H1 (cell line): ENCODE data around the gene NFIA. TPM values are rescaled to one million over a fixed set of nuclear protein-coding genes. Genes with fewer than 3 reads are reported as not detected.

Experiments used
- CTCF ChIA-PET: fragments of 300-600 bp; sonication (Branson Sonifier 250); formaldehyde crosslinking; loops from one replicate; lab custom pipeline; 2021; ENCODE audit not compliant: partially characterized antibody; lab: Charles Lee
- POLR2A ChIA-PET: fragments of 300-600 bp; sonication (Branson Sonifier 250); formaldehyde crosslinking; loops from one replicate; lab custom pipeline; 2021; ENCODE audit warnings: inconsistent platforms; ENCODE audit not compliant: partially characterized antibody; lab: Charles Lee
- DNase-seq, 2 experiments: peaks; one replicate each; pipeline versions ENCODE4 v3.0.0 to v3.0.0-alpha.2; 2010 to 2022; ENCODE audit warnings: low spot score in 2 of 2, low read depth in 1 of 2, mixed read lengths in 1 of 2
- FAIRE-seq: peaks from 2 replicates; lab custom pipeline; 2011; peaks lifted over from hg19 to GRCh38; lab: Jason Lieb, UNC
- H2AFZ ChIP-seq: 2 replicates; pipeline ENCODE4 v1.8.1; 2012; ENCODE audit warnings: low read length, inconsistent platforms
- H2AK5ac ChIP-seq: 2 replicates; pipeline ENCODE4 v1.6.1; 2013; ENCODE audit warnings: low read depth, low read length
- H2BK120ac ChIP-seq: replicated peaks from 2 replicates; pipeline ENCODE3; 2013; ENCODE audit warnings: low read depth, low read length, inconsistent platforms
- H2BK12ac ChIP-seq: 2 replicates; pipeline ENCODE4 v1.6.1; 2013; ENCODE audit warnings: low read depth, low read length
- H2BK15ac ChIP-seq: 2 replicates; pipeline ENCODE4 v1.6.1; 2013; ENCODE audit warnings: low read length
- H2BK20ac ChIP-seq: 2 replicates; pipeline ENCODE4 v1.6.1; 2013; ENCODE audit warnings: low read length
- H2BK5ac ChIP-seq: 2 replicates; pipeline ENCODE4 v1.6.1; 2013; ENCODE audit warnings: low read depth, low read length
- H3K14ac ChIP-seq: 2 replicates; pipeline ENCODE4 v1.6.1; 2013; ENCODE audit warnings: inconsistent platforms; ENCODE audit not compliant: insufficient read length
- H3K18ac ChIP-seq: 2 replicates; pipeline ENCODE4 v1.6.1; 2013; ENCODE audit warnings: low read length; ENCODE audit errors: extremely low read depth
- H3K23ac ChIP-seq: 2 replicates; pipeline ENCODE4 v1.6.1; 2013; ENCODE audit warnings: inconsistent platforms; ENCODE audit not compliant: insufficient read length
- H3K23me2 ChIP-seq: 2 replicates; pipeline ENCODE4 v1.6.1; 2013; ENCODE audit warnings: low read depth, low read length
- H3K27ac ChIP-seq: 2 replicates; pipeline ENCODE4 v1.6.1; 2011; ENCODE audit warnings: low read depth, low read length, inconsistent platforms
- H3K27me3 ChIP-seq, 4 experiments: replicated peaks in 1 of 4; 1 replicate in 1 of 4; 2 replicates in 3 of 4; pipeline versions ENCODE4 v1.6.1 to v1.8.1; 2011 to 2013; ENCODE audit warnings: low read length in 3 of 4, mild to moderate bottlenecking in 3 of 4, inconsistent platforms in 2 of 4, mixed read lengths in 2 of 4, moderate library complexity in 1 of 4; ENCODE audit not compliant: control insufficient read depth in 3 of 4, insufficient read depth in 3 of 4; ENCODE audit errors: extremely low read depth in 1 of 4
- H3K36me3 ChIP-seq, 4 experiments: 2 replicates each; pipeline versions ENCODE4 v1.6.1 to v1.8.1; 2011 to 2013; ENCODE audit warnings: mild to moderate bottlenecking in 4 of 4, low read length in 3 of 4, moderate library complexity in 2 of 4, control low read depth in 1 of 4, inconsistent platforms in 1 of 4; ENCODE audit not compliant: insufficient read depth in 4 of 4, control insufficient read depth in 2 of 4
- H3K4ac ChIP-seq: replicated peaks from 2 replicates; pipeline ENCODE3; 2013; ENCODE audit warnings: low read length, low read depth, mixed read lengths, inconsistent platforms; ENCODE audit not compliant: insufficient read length
- H3K4me1 ChIP-seq, 4 experiments: replicated peaks in 1 of 4; 1 replicate in 1 of 4; 2 replicates in 3 of 4; pipeline versions ENCODE4 v1.6.1 to v1.8.1; 2011 to 2013; ENCODE audit warnings: low read length in 3 of 4, inconsistent platforms in 2 of 4, mixed read lengths in 1 of 4; ENCODE audit not compliant: insufficient read depth in 4 of 4, control insufficient read depth in 3 of 4
- H3K4me2 ChIP-seq, 2 experiments: 2 replicates each; pipeline versions ENCODE4 v1.6.1 to v1.8.1; 2011 to 2013; ENCODE audit warnings: low read depth in 2 of 2, low read length in 2 of 2, control low read depth in 1 of 2, inconsistent platforms in 1 of 2, mild to moderate bottlenecking in 1 of 2; ENCODE audit not compliant: insufficient read depth in 1 of 2
- H3K4me3 ChIP-seq, 4 experiments: fragments of 200-600, 300-600 bp in 1 of 4; sonication (generic), shearing (Covaris generic), sonication (Bioruptor Twin) in 1 of 4; 2 replicates each; pipeline versions ENCODE4 v1.5.1 to v1.8.1; 2011 to 2016; ENCODE audit warnings: low read length in 4 of 4, low read depth in 3 of 4, control low read depth in 2 of 4, inconsistent platforms in 2 of 4, mild to moderate bottlenecking in 2 of 4, mixed read lengths in 1 of 4, moderate library complexity in 1 of 4; ENCODE audit not compliant: insufficient read depth in 2 of 4; ENCODE audit errors: extremely low read depth in 1 of 4
- H3K56ac ChIP-seq: replicated peaks from 2 replicates; pipeline ENCODE3; 2013; ENCODE audit warnings: low read depth, mild to moderate bottlenecking, mixed read lengths, low read length, inconsistent platforms; ENCODE audit not compliant: insufficient read length
- H3K79me1 ChIP-seq: 2 replicates; pipeline ENCODE4 v1.6.1; 2013; ENCODE audit warnings: low read depth, low read length, control low read depth
- H3K79me2 ChIP-seq, 2 experiments: 2 replicates each; pipeline versions ENCODE4 v1.6.1 to v1.8.1; 2012 to 2013; ENCODE audit warnings: low read length in 2 of 2, mild to moderate bottlenecking in 2 of 2, inconsistent platforms in 1 of 2; ENCODE audit not compliant: insufficient read depth in 2 of 2, control insufficient read depth in 1 of 2
- H3K9ac ChIP-seq, 4 experiments: replicated peaks in 1 of 4; 1 replicate in 1 of 4; 2 replicates in 3 of 4; pipeline versions ENCODE4 v1.6.1 to v1.8.1; 2011 to 2013; ENCODE audit warnings: low read depth in 3 of 4, low read length in 3 of 4, control low read depth in 2 of 4, mild to moderate bottlenecking in 2 of 4, moderate library complexity in 2 of 4, inconsistent platforms in 1 of 4; ENCODE audit errors: extremely low read depth in 1 of 4
- H3K9me3 ChIP-seq, 2 experiments: 2 replicates each; pipeline versions ENCODE4 v1.6.1 to v1.8.1; 2012 to 2013; ENCODE audit warnings: mild to moderate bottlenecking in 2 of 2, moderate library complexity in 2 of 2, control low read depth in 1 of 2, inconsistent platforms in 1 of 2, low read depth in 1 of 2, low read length in 1 of 2, mixed read lengths in 1 of 2; ENCODE audit not compliant: insufficient read depth in 2 of 2
- H4K20me1 ChIP-seq, 2 experiments: replicated peaks in 1 of 2; 2 replicates each; pipeline versions ENCODE3 to v1.8.1; 2011 to 2013; ENCODE audit warnings: inconsistent platforms in 2 of 2, low read length in 2 of 2, mild to moderate bottlenecking in 1 of 2; ENCODE audit not compliant: insufficient read depth in 2 of 2, control insufficient read depth in 1 of 2
- H4K5ac ChIP-seq: 2 replicates; pipeline ENCODE4 v1.6.1; 2013; ENCODE audit warnings: low read length, low read depth, mixed read lengths, inconsistent platforms; ENCODE audit not compliant: insufficient read length
- H4K8ac ChIP-seq: 2 replicates; pipeline ENCODE4 v1.8.0; 2013; ENCODE audit warnings: mild to moderate bottlenecking, moderate library complexity, low read length, inconsistent platforms; ENCODE audit not compliant: insufficient read depth; ENCODE audit errors: extremely low read depth
- H4K91ac ChIP-seq: replicated peaks from 2 replicates; pipeline ENCODE3; 2013; ENCODE audit warnings: low read length, mixed read lengths, inconsistent platforms; ENCODE audit not compliant: insufficient read length
- CTBP2 ChIP-seq: IDR thresholded peaks from 2 replicates; pipeline ENCODE4 v1.7.0; 2011; ENCODE audit warnings: borderline replicate concordance, mild to moderate bottlenecking, moderate library complexity, mixed read lengths, low read length; ENCODE audit not compliant: insufficient read depth, insufficient read length
- FOSL1 ChIP-seq: IDR thresholded peaks from 2 replicates; pipeline ENCODE4 v1.6.1; 2011; ENCODE audit warnings: mild to moderate bottlenecking, low read depth, low read length, moderate library complexity; ENCODE audit not compliant: insufficient read depth
- HDAC2 ChIP-seq, 2 experiments: fragments of 300-600 bp in 1 of 2; sonication (generic) in 1 of 2; IDR thresholded peaks; 2 replicates each; pipeline ENCODE4 v1.6.1; 2011 to 2012; ENCODE audit warnings: low read depth in 2 of 2, low read length in 2 of 2, mild to moderate bottlenecking in 2 of 2, moderate library complexity in 2 of 2, borderline replicate concordance in 1 of 2, inconsistent platforms in 1 of 2
- HDAC6 ChIP-seq: IDR thresholded peaks from one replicate; pipeline ENCODE4 v1.7.1; 2012; ENCODE audit warnings: low read depth, mild to moderate bottlenecking, inconsistent platforms, low read length, moderate library complexity
- MAFK ChIP-seq: IDR thresholded peaks from 2 replicates; pipeline ENCODE4 v1.6.1; 2012; ENCODE audit warnings: low read depth, mild to moderate bottlenecking, improper control_type of control experiment, low read length
- POLR2AphosphoS5 ChIP-seq: IDR thresholded peaks from 2 replicates; pipeline ENCODE4 v1.6.1; 2011; ENCODE audit warnings: low read depth, low read length
- RFX5 ChIP-seq: IDR thresholded peaks from 2 replicates; pipeline ENCODE4 v1.6.1; 2011; ENCODE audit warnings: low read depth, low read length, improper control_type of control experiment, borderline replicate concordance
- RXRA ChIP-seq: IDR thresholded peaks from 2 replicates; pipeline ENCODE4 v1.6.1; 2011; ENCODE audit warnings: low read depth, mild to moderate bottlenecking, low read length, moderate library complexity; ENCODE audit not compliant: insufficient read depth
- YY1 ChIP-seq: IDR thresholded peaks from 2 replicates; pipeline ENCODE4 v1.6.1; 2011; ENCODE audit warnings: low read depth, mild to moderate bottlenecking, low read length
- WGBS, 2 experiments: shearing (Covaris generic) in 1 of 2; methylation state at CpG; one replicate each; pipeline versions ENCODE4 v1.1.6 to v1.1.7; 2013 to 2015; ENCODE audit warnings: low lambda C conversion rate in 2 of 2, mixed read lengths in 2 of 2, inconsistent platforms in 1 of 2, low coverage in 1 of 2, missing lambda C conversion rate in 1 of 2; ENCODE audit not compliant: insufficient replicate concordance in 2 of 2, insufficient coverage in 1 of 2, insufficient read length in 1 of 2; ENCODE audit errors: extremely low coverage in 1 of 2, missing lambda C conversion rate in 1 of 2; 5-methylcytosine and 5-hydroxymethylcytosine counted together
- polyA plus RNA-seq, 7 experiments: library from polyadenylated mRNA; depleted of rRNA in 3 of 7; stranded (reverse) in 5 of 7; unstranded in 2 of 7; fragments of >200 nt in 5 of 7; fragments of 200-250 nt in 2 of 7; gene quantifications; 1 replicate in 5 of 7; 2 replicates in 1 of 7; 4 replicates in 1 of 7; pipeline versions ENCODE4 v1.2.1 to v1.2.3, GENCODE V29; 2011 to 2013; ENCODE audit warnings: missing spikeins in 2 of 7, mixed read lengths in 2 of 7
- total RNA-seq: library from RNA; stranded (reverse); fragmentation: NEBNext Ultra II Directional; extraction: Animal tissue kit (Norgen Biotek cat#: 25700); gene quantifications from 2 replicates; pipeline ENCODE4 v1.2.1, GENCODE V29; 2021
- TF ChIP-seq, protein P1 (sequence below): IDR thresholded peaks from 2 replicates; pipeline ENCODE4 v1.6.1; 2012; ENCODE audit warnings: inconsistent platforms
- TF ChIP-seq, protein P2 (sequence below): IDR thresholded peaks from 2 replicates; pipeline ENCODE4 v1.6.1; 2011; ENCODE audit warnings: low read length, improper control_type of control experiment

Gene NFIA
- total and polyA plus RNA-seq, 2 of the 8 experiments (the other 6 are each of a cell fraction or from before 2014, with no cell fraction given) = 1.8 to 2.3 TPM

DNA sequence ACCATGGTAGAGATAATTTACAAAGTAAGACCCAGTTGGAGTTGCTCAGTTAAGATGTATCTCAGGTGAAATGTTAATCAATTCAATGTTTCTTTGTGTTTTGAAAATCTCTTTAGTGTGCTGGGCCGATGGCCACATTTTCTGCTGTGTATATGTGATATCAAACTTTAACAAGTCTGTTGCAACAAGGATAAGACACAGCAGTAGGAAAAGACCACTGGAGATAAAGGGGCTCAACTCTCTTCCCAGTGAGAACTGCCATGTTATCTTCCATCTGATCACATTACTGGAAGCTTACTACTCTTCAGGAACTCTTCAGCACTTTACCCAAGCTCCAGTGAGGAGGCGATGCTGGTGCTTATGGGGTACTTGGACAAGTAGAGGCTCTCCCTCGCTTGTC, 227.7 kb downstream of the NFIA start:
- no peaks in the 10 kb centered on the region for H3K79me2 ChIP-seq
- no peak overlapping the region for H2AFZ ChIP-seq
- no peak overlapping the region for H3K27ac ChIP-seq
- no peak overlapping the region for H4K5ac ChIP-seq
- H4K8ac ChIP-seq = no peak overlapping the region
- no peaks in the 10 kb centered on the region for H3K27me3 ChIP-seq
- no peak overlapping the region for H2BK20ac ChIP-seq
- no peaks in the 10 kb centered on the region for H4K20me1 ChIP-seq
- FAIRE-seq (no peak), DNase-seq (no peak)
- no peak overlapping the region for H4K91ac ChIP-seq
- ChIA-PET POLR2A (no interaction called here), CTCF (no interaction called here)
- H2BK12ac ChIP-seq = no peak overlapping the region
- H3K4me2 ChIP-seq = no peak overlapping the region
- no peak overlapping the region for H3K9ac ChIP-seq
- no peak overlapping the region for H3K23ac ChIP-seq
- H3K56ac ChIP-seq = no peak overlapping the region
- no peaks in the 10 kb centered on the region for H3K23me2 ChIP-seq
- H2AK5ac ChIP-seq = no peak overlapping the region
- no peak overlapping the region for H3K4me3 ChIP-seq
- H3K18ac ChIP-seq = no peak overlapping the region
- no peak overlapping the region for H2BK15ac ChIP-seq
- H3K4ac ChIP-seq = no peak overlapping the region
- no peaks in the 10 kb centered on the region for H3K36me3 ChIP-seq
- WGBS, 2 experiments = 88% methylated on average over 3 of the region's 3 CpGs; no CpG with 5 or more reads in 1 of the 2 experiments
- H2BK120ac ChIP-seq = no peak overlapping the region
- no peak overlapping the region for H3K14ac ChIP-seq
- H3K9me3 ChIP-seq = peaks cover 2 to 3% of the 10 kb centered on the region in 2 experiments; a peak in 1 of 4 replicates
- peaks cover 0 to 3% (median 0%) of the 10 kb centered on the region in 4 experiments; a peak in 1 of 7 replicates for H3K4me1 ChIP-seq
- no peak overlapping the region for H2BK5ac ChIP-seq
- H3K79me1 ChIP-seq = no peaks in the 10 kb centered on the region
- TF ChIP-seq CTBP2 (no peak), MAFK (no peak), YY1 (no peak), RXRA (no peak), POLR2AphosphoS5 (no peak), HDAC6 (no peak), FOSL1 (no peak), HDAC2 (IDR thresholded peaks at IDR 0.05; ENCODE audit: borderline replicate concordance in 1 of 2, low read depth in 2 of 2, low read length in 2 of 2) (no peak), RFX5 (no peak)
- TF ChIP-seq, protein P1, sequence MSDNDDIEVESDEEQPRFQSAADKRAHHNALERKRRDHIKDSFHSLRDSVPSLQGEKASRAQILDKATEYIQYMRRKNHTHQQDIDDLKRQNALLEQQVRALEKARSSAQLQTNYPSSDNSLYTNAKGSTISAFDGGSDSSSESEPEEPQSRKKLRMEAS = no peak
- TF ChIP-seq, protein P2, sequence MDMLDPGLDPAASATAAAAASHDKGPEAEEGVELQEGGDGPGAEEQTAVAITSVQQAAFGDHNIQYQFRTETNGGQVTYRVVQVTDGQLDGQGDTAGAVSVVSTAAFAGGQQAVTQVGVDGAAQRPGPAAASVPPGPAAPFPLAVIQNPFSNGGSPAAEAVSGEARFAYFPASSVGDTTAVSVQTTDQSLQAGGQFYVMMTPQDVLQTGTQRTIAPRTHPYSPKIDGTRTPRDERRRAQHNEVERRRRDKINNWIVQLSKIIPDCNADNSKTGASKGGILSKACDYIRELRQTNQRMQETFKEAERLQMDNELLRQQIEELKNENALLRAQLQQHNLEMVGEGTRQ = no peak
